Measurements from ENCODE around the gene KIAA1217.
"Not testable (repeated sequence)": the region's sequence is repeated elsewhere in the genome, so short reads cannot be mapped to it uniquely, and the experiment has no call there.

KIAA1217 gene

DNA sequence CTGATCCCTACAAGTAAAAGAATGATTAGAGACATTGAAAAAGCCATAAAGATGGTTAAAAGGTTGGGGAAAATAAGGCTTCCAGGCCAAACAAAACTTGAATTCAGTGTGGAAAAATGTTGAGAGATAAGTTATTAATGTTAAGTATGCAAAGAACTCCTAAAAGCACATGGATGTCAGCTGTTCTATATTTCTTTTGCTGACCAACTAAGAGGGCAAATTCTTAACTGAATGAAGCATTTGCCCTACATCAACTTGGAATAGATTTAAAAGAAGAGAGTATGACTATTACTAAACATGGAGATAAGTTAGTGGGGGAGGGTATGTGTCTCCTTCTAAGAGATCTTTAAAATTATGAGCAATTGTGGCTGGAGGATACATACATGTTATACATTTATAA lies 124.8 kb downstream of the KIAA1217 start:
- no peak overlapping the region for H3K9ac ChIP-seq (ENCODE audit: low read length)
- H2AFZ ChIP-seq (ENCODE audit: low read depth, low read length): no peak overlapping the region
- H3K27me3 ChIP-seq (ENCODE audit: low read depth, low read length): no peaks in the 10 kb centered on the region
- no peak overlapping the region for H3K4me2 ChIP-seq (ENCODE audit: low read length)
- no peak for TF ChIP-seq EZH2phosphoT487 (IDR thresholded peaks at IDR 0.05; ENCODE audit: low read depth)
- TF ChIP-seq, protein P1, sequence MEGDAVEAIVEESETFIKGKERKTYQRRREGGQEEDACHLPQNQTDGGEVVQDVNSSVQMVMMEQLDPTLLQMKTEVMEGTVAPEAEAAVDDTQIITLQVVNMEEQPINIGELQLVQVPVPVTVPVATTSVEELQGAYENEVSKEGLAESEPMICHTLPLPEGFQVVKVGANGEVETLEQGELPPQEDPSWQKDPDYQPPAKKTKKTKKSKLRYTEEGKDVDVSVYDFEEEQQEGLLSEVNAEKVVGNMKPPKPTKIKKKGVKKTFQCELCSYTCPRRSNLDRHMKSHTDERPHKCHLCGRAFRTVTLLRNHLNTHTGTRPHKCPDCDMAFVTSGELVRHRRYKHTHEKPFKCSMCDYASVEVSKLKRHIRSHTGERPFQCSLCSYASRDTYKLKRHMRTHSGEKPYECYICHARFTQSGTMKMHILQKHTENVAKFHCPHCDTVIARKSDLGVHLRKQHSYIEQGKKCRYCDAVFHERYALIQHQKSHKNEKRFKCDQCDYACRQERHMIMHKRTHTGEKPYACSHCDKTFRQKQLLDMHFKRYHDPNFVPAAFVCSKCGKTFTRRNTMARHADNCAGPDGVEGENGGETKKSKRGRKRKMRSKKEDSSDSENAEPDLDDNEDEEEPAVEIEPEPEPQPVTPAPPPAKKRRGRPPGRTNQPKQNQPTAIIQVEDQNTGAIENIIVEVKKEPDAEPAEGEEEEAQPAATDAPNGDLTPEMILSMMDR (IDR thresholded peaks at IDR 0.05; ENCODE audit: low read depth, low read length): no peak
- no peaks in the 10 kb centered on the region for H3K9me3 ChIP-seq (ENCODE audit: insufficient read depth, low read length)
- H3K4me3 ChIP-seq (ENCODE audit: low read length): no peak overlapping the region
- no peak overlapping the region for H3K27ac ChIP-seq (ENCODE audit: low read length)
- H3K79me2 ChIP-seq (ENCODE audit: low read length): no peaks in the 10 kb centered on the region
- H3K4me1 ChIP-seq (ENCODE audit: low read length): no peaks in the 10 kb centered on the region
- H4K20me1 ChIP-seq (ENCODE audit: insufficient read depth, low read length): no peaks in the 10 kb centered on the region
- H3K36me3 ChIP-seq (replicated peaks; ENCODE audit: low read depth, low read length): no peaks in the 10 kb centered on the region

DNA sequence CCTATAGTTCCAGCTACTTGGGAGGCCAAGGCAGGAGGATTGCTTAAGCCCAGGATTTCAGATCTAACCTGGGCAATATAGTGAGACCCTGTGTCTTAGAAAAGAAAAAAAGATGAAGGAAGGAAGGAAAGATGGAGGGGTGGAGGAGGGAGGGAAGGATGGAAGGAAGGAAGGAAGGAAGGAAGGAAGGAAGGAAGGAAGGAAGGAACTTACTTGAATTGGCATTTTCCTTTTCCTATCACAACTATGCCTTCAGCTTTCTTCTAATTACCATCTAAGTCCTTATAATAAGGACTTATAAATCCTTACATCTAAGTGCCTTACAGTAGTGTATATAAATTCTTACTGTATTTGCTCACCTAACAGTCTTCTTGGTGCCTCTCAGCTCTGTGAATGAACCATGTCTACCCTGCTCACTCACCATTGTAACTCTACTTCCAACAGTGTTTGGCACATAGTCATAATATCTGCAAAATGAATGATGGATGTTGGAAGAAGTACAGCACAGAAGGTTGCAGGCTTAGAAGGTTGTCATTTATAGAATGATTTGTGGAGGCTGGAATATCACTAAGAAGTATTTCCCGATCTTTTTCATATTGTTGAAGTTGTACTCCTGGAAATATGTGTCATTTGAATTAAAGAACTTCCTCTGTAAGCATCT lies 125.5 kb downstream of the KIAA1217 start:
- H3K4me3 ChIP-seq (ENCODE audit: low read length): no peak overlapping the region
- no peak overlapping the region for H3K9ac ChIP-seq (ENCODE audit: low read length)
- no peaks in the 10 kb centered on the region for H3K36me3 ChIP-seq (replicated peaks; ENCODE audit: low read depth, low read length)
- no peak for TF ChIP-seq EZH2phosphoT487 (IDR thresholded peaks at IDR 0.05; ENCODE audit: low read depth)
- no peaks in the 10 kb centered on the region for H3K4me1 ChIP-seq (ENCODE audit: low read length)
- no peak overlapping the region for H3K4me2 ChIP-seq (ENCODE audit: low read length)
- H2AFZ ChIP-seq (ENCODE audit: low read depth, low read length): no peak overlapping the region
- no peaks in the 10 kb centered on the region for H3K9me3 ChIP-seq (ENCODE audit: insufficient read depth, low read length)
- no peak overlapping the region for H3K27ac ChIP-seq (ENCODE audit: low read length)
- H3K79me2 ChIP-seq (ENCODE audit: low read length): no peaks in the 10 kb centered on the region
- H3K27me3 ChIP-seq (ENCODE audit: low read depth, low read length): no peaks in the 10 kb centered on the region
- H4K20me1 ChIP-seq (ENCODE audit: insufficient read depth, low read length): no peaks in the 10 kb centered on the region

DNA sequence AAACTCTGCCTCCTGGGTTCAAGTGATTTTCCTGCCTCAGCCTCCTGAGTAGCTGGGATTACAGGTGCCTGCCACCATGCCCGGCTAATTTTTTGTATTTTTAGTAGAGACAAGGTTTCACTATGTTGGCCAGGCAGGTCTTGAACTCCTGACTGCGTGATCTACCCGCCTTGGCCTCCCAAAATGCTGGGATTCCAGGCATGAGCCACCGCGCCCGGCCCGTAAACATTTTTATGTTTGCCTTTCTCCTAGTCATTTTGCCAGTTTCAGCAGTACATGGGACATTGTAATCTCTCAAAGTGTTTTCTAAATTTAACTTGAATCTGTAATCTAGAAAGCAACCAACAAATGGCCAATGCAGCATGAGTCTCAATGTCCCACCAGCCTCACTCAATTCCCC lies 128.8 kb downstream of the KIAA1217 start:
- not testable (repeated sequence) for H3K4me1 ChIP-seq (ENCODE audit: low read length); H3K36me3 ChIP-seq (replicated peaks; ENCODE audit: low read depth, low read length); H3K9ac ChIP-seq (ENCODE audit: low read length); H3K27me3 ChIP-seq (ENCODE audit: low read depth, low read length); H3K79me2 ChIP-seq (ENCODE audit: low read length); H4K20me1 ChIP-seq (ENCODE audit: insufficient read depth, low read length); H3K27ac ChIP-seq (ENCODE audit: low read length); H3K9me3 ChIP-seq (ENCODE audit: insufficient read depth, low read length); H3K4me3 ChIP-seq (ENCODE audit: low read length); H3K4me2 ChIP-seq (ENCODE audit: low read length); H2AFZ ChIP-seq (ENCODE audit: low read depth, low read length)

DNA sequence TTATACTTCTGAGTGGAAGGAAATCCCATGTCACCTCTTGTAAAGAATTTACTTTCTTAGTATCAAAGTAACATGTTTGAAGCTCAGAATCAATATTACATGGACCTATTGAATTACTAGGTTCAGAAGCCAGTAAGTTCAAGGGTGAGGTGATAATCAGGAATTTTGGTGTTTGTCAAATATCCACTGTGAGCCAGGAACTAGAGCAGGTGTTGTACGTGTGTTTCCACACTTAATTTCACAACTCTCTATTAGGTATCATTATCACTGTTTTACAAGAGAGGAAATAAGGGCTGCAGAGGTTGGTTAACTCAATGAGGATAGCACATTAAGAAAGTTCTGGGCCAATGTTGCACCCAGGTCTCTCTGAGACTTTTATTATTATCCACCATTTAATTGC lies 130.4 kb downstream of the KIAA1217 start:
- Histone ChIP-seq H3K36me3 (replicated peaks; ENCODE audit: low read depth, low read length) (no peaks in the 10 kb centered on the region), H4K20me1 (ENCODE audit: insufficient read depth, low read length) (no peaks in the 10 kb centered on the region), H3K27me3 (ENCODE audit: low read depth, low read length) (no peaks in the 10 kb centered on the region), H2AFZ (ENCODE audit: low read depth, low read length) (no peak overlapping the region), H3K9me3 (ENCODE audit: insufficient read depth, low read length) (no peaks in the 10 kb centered on the region), H3K4me3 (ENCODE audit: low read length) (no peak overlapping the region), H3K27ac (ENCODE audit: low read length) (no peak overlapping the region), H3K4me1 (ENCODE audit: low read length) (no peaks in the 10 kb centered on the region), H3K79me2 (ENCODE audit: low read length) (no peaks in the 10 kb centered on the region), H3K4me2 (ENCODE audit: low read length) (no peak overlapping the region), H3K9ac (ENCODE audit: low read length) (no peak overlapping the region)
- TF ChIP-seq EZH2phosphoT487 (IDR thresholded peaks at IDR 0.05; ENCODE audit: low read depth): no peak
- TF ChIP-seq, protein P1 (IDR thresholded peaks at IDR 0.05; ENCODE audit: low read depth, low read length): no peak

DNA sequence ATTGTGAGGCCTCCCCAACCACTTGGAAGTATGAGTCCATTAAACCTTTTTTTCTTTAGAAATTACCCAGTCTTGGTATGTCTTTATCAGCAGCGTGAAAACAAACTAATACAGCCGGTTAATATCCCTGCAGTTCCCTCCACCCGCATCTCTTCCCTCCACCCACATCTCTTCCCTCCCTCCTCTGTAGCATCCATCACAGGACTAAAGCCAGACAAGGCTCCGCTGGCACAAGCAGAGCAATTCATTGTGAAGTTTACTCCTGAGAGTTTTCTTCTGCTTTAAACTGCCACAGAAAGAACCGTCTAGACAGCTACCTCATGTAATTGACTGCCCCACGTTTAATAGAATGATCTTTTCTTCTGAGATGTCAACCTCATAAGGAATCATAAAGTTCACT lies 131.5 kb downstream of the KIAA1217 start:
- Histone ChIP-seq H4K20me1 (ENCODE audit: insufficient read depth, low read length) (no peaks in the 10 kb centered on the region), H3K4me2 (ENCODE audit: low read length) (no peak overlapping the region), H3K27ac (ENCODE audit: low read length) (no peak overlapping the region), H3K27me3 (ENCODE audit: low read depth, low read length) (no peaks in the 10 kb centered on the region), H3K9ac (ENCODE audit: low read length) (no peak overlapping the region), H3K79me2 (ENCODE audit: low read length) (no peaks in the 10 kb centered on the region), H2AFZ (ENCODE audit: low read depth, low read length) (no peak overlapping the region), H3K4me3 (ENCODE audit: low read length) (no peak overlapping the region), H3K4me1 (ENCODE audit: low read length) (no peaks in the 10 kb centered on the region), H3K9me3 (ENCODE audit: insufficient read depth, low read length) (no peaks in the 10 kb centered on the region), H3K36me3 (replicated peaks; ENCODE audit: low read depth, low read length) (no peaks in the 10 kb centered on the region)
- TF ChIP-seq, protein P1 (IDR thresholded peaks at IDR 0.05; ENCODE audit: low read depth, low read length): no peak
- TF ChIP-seq EZH2phosphoT487 (IDR thresholded peaks at IDR 0.05; ENCODE audit: low read depth): no peak
